Mucosa of descending colon (tissue), 3 donors: ENCODE measurements around the gene CCDC124. TPM values are rescaled to one million over a fixed set of nuclear protein-coding genes. Genes with fewer than 3 reads are reported as not detected.
"Not testable (repeated sequence)": the region's sequence is repeated elsewhere in the genome, so short reads cannot be mapped to it uniquely, and the experiment has no call there.

ENCODE experiments used
- ATAC-seq: fragments of 200-7000 bp; cut with Tn5 transposase; one replicate; pipeline ENCODE4 v1.9.1; 2020; ENCODE audit warnings: mild to moderate bottlenecking, moderate library complexity
- DNase-seq, 3 donors: peaks; one replicate each; pipeline ENCODE4 v3.0.0-alpha.2; 2020
- H3K36me3 ChIP-seq: fragments of 200-600 bp; one replicate; pipeline ENCODE4 v1.8.0; 2021; ENCODE audit warnings: low read depth, mild to moderate bottlenecking
- H3K4me1 ChIP-seq: fragments of 200-600 bp; one replicate; pipeline ENCODE4 v1.8.0; 2021; ENCODE audit warnings: low read depth, mild to moderate bottlenecking
- H3K4me3 ChIP-seq: fragments of 200-600 bp; one replicate; pipeline ENCODE4 v1.8.0; 2021; ENCODE audit warnings: mild to moderate bottlenecking
- H3K9me3 ChIP-seq: fragments of 200-600 bp; one replicate; pipeline ENCODE4 v1.8.0; 2021; ENCODE audit warnings: mild to moderate bottlenecking
- intact Hi-C, 2 donors: fragments of 100-400 bp; cut with DNase I in 1 of 2; cut with micrococcal nuclease in 1 of 2; formaldehyde crosslinking; loops; one replicate each; pipeline versions ENCODE4 v1.11.0 to v1.11.1; 2022; cut with DNase I, micrococcal nuclease
- long read RNA-seq, 2 donors: library from polyadenylated mRNA; unstranded; transcript quantifications; one replicate each; pipeline ENCODE4 v2.0.0, GENCODE V29; 2019 to 2021
- total RNA-seq, 3 donors: library from RNA; stranded (reverse); fragmentation: NEBNext Ultra II Directional in 2 of 3; extraction: Animal tissue kit (Norgen Biotek cat#: 25700) in 2 of 3; gene quantifications; one replicate each; pipeline versions ENCODE4 v1.2.1 to v1.2.4, GENCODE V29; 2021 to 2023
- TF ChIP-seq, protein P1 (sequence below): fragments of 200-600 bp; IDR thresholded peaks from one replicate; pipeline ENCODE4 v1.8.0; 2022; ENCODE audit warnings: antibody characterized with exemption, mild to moderate bottlenecking
- donor health status: DM: no; HTN: no; CAD: no; lungs with moderate emphysema.
- donor health status: DM: no; HTN: no; CAD: no.
- donor health status: DM: no; HTN: yes; CAD: no.

Gene CCDC124, protein sequence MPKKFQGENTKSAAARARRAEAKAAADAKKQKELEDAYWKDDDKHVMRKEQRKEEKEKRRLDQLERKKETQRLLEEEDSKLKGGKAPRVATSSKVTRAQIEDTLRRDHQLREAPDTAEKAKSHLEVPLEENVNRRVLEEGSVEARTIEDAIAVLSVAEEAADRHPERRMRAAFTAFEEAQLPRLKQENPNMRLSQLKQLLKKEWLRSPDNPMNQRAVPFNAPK
- 10 to 100 TPM; 30.2 to 78.4 (median 56.3) TPM for total RNA-seq
- long read RNA-seq, donor 1, transcript CCDC124-201 (5 exons, 938 nt) = major isoform, 73 of 86 reads
- long read RNA-seq, donor 1, partial matches to known transcripts = 11 of 86 reads
- long read RNA-seq, donor 1, other reads (novel, unspliced or antisense) = 2 of 86 reads
- long read RNA-seq, donor 2, transcript CCDC124-201 (5 exons, 938 nt) = major isoform, 32 of 44 reads
- long read RNA-seq, donor 2, partial matches to known transcripts = 10 of 44 reads
- long read RNA-seq, donor 2, other reads (novel, unspliced or antisense) = 2 of 44 reads

DNA sequence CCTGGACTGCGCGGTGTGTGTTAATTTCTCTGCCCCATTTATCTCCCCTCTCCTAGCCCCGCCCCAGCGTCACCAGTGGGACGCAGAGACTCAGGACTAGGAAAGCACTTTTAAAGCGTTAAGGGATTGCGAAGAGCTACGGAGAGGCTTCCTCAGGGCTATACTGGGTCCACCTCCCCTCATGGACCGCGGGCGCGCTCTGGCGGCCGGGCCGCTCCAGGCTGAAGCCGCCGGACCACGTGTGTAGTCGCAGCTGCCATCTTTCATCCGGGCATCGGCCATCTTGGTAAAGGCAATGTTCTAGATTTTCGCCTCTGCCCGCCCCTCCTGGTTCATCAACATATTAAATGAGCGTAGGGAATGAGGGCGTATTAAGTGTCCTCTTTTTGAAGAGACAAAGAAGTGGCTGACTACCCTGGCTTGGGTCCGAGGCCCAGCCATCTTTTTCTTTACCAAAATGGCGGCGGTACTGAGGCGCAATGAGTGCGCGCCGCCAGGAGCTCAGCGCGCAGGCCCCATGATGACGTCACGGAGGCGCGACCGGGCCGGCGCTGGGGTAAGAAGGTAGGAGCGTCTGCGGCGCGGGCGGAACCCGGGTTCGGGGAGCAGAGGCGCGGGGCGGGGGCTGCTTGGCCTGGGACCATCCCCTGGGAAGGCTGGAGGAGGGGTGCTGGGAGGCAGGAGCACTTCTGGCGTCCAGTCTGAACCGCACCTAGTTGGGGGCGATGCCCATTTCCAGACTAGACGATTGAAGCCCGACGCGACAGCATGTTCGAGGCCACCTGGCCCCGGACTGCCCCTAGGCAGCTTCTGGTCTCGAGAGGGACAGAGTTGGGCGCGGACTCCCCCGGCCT is at the start of gene CCDC124:
Gene CCDC124, plus strand, starts transcription at position 531 of the 854 bp plus-strand sequence. CDS start 3,406 bp downstream, outside the sequence.
- peak within 1 kb of the TSS; percentile 77 for H3K4me3 ChIP-seq
- DNase-seq = peak; percentile 94 to 96 (median 95)
- peak; percentile 99 for ATAC-seq
- intact Hi-C loops = loop anchor here in 1 of 2 donors (2.0 kb wide), 1 partner anchor 74 kb away; the partner anchor contains the start of gene RPL18A
- H3K36me3 ChIP-seq = no peaks in the 10 kb centered on the region
- TF ChIP-seq, protein P1, sequence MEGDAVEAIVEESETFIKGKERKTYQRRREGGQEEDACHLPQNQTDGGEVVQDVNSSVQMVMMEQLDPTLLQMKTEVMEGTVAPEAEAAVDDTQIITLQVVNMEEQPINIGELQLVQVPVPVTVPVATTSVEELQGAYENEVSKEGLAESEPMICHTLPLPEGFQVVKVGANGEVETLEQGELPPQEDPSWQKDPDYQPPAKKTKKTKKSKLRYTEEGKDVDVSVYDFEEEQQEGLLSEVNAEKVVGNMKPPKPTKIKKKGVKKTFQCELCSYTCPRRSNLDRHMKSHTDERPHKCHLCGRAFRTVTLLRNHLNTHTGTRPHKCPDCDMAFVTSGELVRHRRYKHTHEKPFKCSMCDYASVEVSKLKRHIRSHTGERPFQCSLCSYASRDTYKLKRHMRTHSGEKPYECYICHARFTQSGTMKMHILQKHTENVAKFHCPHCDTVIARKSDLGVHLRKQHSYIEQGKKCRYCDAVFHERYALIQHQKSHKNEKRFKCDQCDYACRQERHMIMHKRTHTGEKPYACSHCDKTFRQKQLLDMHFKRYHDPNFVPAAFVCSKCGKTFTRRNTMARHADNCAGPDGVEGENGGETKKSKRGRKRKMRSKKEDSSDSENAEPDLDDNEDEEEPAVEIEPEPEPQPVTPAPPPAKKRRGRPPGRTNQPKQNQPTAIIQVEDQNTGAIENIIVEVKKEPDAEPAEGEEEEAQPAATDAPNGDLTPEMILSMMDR = peak; percentile 72
- peaks cover 19% of the 10 kb centered on the region for H3K4me1 ChIP-seq
- no peaks in the 10 kb centered on the region for H3K9me3 ChIP-seq

DNA sequence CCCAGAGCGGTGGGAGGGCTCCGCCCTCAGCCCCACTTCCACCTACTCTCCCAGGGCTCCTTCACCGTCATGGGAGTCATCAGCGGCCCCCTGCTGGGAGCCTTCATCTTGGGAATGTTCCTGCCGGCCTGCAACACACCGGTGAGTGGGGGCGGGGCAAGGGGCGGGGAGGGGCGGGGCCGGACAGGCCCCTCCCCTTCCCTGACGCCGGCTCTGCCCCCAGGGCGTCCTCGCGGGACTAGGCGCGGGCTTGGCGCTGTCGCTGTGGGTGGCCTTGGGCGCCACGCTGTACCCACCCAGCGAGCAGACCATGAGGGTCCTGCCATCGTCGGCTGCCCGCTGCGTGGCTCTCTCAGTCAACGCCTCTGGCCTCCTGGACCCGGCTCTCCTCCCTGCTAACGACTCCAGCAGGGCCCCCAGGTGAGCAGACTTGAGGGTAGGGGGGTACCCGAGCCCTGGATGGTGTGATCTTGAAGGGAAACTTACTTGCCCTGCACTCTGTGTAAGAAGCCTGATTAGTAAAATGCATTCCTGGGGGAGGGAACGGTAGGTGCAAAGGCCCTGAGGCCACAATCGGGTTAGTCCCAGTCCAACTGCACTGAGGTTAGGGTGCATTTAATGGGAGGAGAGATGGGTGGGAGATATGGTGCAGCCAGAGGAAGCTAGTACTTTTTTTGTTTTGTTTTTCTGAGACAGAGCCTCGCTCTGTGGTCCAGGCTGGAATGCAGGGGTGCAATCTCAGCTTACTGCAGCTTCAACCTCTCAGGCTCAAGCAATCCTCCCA is 49.0 kb upstream of the CCDC124 start:
- no peaks in the 10 kb centered on the region for H3K4me1 ChIP-seq
- intact Hi-C loops = no loop called here
- H3K4me3 ChIP-seq = no peak overlapping the region
- H3K36me3 ChIP-seq = no peaks in the 10 kb centered on the region
- TF ChIP-seq, protein P1 = no peak
- DNase-seq = no peak
- no peaks in the 10 kb centered on the region for H3K9me3 ChIP-seq
- no peak for ATAC-seq

DNA sequence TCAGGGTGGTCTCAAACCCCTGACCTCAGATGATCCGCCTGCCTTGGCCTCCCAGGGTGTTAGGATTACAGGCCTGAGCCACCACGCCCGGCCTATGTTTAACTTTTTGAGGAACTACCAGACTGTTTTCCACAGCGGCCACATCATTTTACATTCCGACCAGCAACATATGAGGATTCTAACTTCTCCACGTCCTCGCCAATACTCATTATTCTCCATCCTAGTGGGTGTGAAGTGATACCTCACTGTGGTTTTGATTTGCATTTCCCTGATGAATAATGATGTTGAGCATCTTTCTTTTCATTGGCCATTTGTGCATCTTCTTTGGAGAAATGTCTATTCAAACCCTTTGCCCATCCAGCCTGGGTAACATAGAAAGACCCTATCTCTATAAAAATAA is 46.3 kb upstream of the CCDC124 start:
- DNase-seq (no peak), ATAC-seq (no peak)
- intact Hi-C loops = no loop called here
- no peaks in the 10 kb centered on the region for H3K36me3 ChIP-seq
- H3K4me3 ChIP-seq = no peak overlapping the region
- TF ChIP-seq, protein P1 = no peak
- no peaks in the 10 kb centered on the region for H3K9me3 ChIP-seq
- H3K4me1 ChIP-seq = no peaks in the 10 kb centered on the region

DNA sequence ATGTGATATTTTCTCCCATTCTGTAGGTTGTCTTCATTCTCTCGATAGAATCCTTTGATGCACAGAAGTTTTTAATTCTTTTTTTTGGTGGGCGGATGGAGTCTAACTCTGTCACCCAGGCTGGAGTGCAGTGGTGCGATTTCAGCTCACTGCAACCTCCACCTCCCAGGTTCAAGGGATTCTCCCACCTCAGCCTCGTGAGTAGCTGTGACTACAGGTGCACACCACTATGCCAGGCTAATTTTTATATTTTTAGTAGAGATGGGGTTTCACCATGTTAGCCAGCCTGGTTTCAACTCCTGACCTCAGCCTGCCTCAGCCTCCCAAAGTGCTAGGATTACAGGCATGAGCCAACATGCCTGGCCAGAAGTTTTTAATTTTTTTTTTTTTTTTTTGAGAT is 45.6 kb upstream of the CCDC124 start:
- DNase-seq, H3K4me3 ChIP-seq, H3K36me3 ChIP-seq, H3K9me3 ChIP-seq, intact Hi-C loops, H3K4me1 ChIP-seq, ATAC-seq: not testable (repeated sequence)

DNA sequence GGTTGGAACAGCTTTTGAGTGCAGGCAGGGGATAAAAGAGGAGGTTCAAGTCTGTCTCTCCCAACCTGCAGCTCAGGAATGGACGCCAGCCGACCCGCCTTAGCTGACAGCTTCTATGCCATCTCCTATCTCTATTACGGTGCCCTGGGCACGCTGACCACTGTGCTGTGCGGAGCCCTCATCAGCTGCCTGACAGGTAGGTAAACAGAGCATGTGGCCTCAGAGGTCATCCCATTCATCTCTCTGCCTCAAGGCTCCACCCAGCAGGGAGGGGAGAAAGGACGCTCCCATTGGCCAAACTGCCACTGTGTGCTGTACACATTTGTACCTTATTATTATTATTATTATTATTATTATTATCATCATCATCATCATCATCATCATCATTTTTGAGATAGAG is 44.6 kb upstream of the CCDC124 start:
- no peak for ATAC-seq
- TF ChIP-seq, protein P1 = no peak
- no peak overlapping the region for H3K4me3 ChIP-seq
- no peaks in the 10 kb centered on the region for H3K36me3 ChIP-seq
- intact Hi-C loops = no loop called here
- no peaks in the 10 kb centered on the region for H3K9me3 ChIP-seq
- DNase-seq = no peak
- no peaks in the 10 kb centered on the region for H3K4me1 ChIP-seq
